GM19351 (cell line): ENCODE measurements around the gene PPM1H.
A peak's percentile ranks its signal among the peaks of the same experiment; 100 is the strongest.

ENCODE experiments used
- ATAC-seq: cut with Tn5 transposase; IDR thresholded peaks from one replicate; pipeline ENCODE4 v1.9.1; 2021; ENCODE audit warnings: mild to moderate bottlenecking, moderate library complexity; ENCODE audit not compliant: unreplicated experiment

The PPM1H gene

DNA sequence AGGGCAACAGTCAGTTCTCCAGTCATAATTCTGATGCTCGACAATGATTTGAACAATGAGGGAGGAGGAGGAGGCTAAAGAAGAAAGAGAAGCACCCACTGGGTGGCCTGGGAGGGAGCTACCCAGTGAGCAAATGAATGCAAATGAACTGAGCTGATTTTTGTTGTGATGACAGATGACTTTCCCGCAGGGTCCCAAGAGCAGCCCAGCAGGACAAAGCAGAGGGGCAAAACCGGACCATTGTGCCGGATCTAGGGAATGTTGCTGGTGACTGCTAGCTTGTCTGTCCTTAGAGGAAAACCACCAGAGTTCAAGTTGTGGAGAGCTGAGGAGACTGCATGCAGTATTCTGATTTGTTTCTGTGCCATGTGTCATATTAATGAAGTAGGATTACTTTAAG, 305.5 kb downstream of the PPM1H start:
- ATAC-seq, result no peak

DNA sequence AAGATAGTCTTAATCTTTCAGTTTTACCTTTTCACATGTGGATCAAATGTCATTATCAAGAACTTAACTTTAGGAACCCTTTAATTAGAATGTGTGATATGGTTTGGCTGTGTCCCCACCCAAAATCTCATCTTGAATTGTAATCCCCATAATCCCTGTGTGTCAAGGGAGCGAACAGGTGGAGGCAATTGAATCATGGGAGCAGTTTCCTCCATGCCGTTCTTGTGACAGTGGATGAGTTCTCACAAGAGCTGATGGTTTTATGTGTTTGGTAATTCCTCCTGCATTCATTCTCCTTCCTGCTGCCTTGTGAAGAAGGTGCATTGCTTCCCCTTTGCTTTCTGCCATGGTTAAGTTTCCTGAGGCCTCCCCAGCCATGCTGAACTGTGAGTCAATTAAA, 307.8 kb downstream of the PPM1H start:
- no peak for ATAC-seq

DNA sequence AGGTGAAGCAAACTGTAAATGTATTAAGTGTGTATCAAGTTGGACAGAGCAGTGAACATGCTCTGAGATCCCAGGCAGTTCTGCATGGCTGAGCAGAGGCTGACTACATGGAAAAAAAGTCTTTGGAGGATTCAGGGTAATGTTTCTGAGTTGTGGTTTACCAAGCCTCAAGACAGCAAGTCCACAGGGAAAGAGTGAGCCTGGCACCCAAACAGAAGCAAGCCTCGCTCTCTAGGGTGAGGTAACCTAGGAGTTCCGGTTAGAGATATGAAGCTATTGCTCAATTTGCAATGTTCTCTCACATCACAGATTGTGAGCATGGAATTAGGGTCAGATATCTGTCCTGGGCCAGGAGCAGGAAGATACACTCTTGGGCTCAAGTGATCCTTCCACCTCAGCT, 309.7 kb downstream of the PPM1H start:
- ATAC-seq, result no peak

DNA sequence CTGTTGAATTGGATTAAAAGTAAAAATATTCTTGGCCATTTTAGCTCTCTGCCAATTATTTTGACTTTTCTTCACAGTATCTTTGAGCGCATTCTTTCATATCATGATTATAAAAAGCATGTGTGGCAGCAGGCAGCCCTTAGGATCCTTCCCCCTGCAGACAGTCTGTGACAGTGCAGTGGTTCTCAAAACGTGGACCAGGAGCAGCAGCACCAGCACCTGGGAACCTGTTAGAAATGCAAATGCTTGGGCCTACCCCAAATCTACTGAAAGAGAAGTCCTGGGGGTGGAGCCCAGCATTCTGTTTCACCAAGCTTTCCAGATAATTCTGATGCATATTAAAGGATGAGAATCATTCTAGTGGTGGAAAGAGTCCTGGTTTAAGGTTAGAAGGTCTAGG, 312.8 kb downstream of the PPM1H start:
- no peak for ATAC-seq

DNA sequence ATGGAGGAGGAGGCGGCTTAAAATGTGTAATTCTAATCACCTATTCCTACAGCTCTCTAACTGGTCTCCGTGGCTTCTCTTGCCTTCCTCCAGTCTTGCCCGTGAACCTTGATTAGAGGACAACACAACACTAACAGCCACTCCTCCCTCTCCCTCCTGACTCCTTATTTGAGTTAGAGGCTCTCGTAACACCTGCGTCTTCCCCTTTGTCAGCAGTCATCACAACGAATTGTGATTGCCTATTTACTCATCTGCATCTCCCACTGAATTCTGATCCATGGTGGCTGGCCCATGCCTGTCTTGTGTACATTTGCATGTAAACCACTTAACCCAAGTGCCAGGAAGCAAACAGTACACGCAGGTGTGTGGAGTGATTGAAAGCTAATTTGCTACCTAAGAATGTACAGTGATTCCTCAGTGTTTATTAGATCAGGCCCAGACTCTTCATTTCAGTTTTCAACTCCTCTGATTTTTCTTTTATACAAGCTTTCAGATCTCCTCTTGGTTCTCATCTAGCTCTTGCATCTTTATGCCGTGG, 313.8 kb downstream of the PPM1H start:
- no peak for ATAC-seq

DNA sequence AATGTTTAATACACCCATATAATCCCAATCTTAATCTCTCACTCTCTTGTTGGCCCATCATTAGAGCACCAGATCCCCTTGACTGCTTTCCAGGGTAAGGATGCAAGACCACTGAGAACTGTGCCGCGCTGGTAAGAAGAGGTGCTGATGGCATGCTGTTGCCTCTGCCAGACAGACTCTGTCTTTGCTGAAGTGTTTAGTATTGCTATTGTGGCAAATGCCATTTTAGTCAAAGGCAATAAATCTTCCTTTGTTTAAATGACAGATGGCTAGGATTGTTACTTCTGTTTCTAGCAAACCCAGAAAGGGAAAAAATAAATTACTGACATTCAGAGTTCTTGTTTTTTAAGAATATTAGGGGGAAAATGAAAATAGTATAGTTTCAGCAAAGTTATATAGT, 316.0 kb downstream of the PPM1H start:
- no peak for ATAC-seq

DNA sequence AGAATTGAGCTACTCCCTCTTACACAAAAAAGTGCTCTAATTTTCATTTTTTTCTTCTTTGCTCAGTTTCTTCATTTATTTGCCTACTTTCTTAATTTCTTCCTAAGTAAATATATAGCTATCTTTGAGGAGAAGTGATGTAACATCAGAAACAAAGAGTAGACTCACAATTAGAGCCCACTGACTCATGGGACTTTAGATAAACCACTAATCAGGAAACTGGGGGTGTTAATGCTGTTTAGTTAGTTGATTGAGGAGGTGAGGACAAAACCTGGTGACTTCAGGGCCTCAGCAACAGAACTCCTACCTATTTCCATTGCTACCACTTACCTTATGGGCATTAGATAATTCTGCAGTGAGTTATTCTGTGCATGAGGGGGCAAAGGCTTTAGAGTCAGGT, 316.6 kb downstream of the PPM1H start:
- ATAC-seq, result no peak

DNA sequence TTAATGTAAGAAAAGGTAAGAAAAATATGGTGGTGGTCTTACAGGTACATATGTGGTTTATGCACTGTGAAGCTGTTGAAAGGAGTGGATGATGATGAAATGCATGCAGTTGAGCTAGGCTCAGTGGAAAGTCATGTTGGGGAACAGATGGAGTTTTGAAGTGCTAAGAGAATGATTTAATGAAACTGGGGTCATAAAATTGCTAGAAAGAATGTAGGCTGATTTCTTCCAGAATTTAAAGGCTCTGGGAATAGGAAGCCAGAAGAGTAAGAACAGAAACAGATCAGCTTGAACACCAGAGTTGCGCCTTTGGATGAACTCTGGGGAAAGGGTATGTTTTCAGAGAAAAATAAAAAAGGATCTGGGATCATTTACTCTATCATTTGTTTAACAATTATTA, 321.9 kb downstream of the PPM1H start:
- ATAC-seq, result no peak

DNA sequence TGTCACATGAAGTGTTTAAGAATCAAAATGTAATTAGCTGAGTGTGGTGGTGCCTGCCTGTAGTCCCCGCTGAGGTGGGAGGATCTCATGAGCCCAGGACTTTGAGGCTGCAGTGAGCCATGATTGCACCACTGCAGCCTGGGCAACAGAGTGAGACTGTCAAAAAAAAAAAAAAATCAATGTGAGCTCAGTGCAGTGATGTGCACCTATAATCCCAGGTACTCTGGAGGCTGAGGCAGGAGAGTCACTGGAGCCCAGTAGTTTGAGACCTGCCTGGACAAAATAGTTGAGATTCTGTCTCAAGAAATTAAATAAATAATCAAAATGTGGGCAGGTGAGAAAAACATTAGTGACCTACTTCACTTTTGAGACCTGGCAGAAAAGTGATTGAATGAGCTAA, 328.3 kb downstream of the PPM1H start:
- no peak for ATAC-seq

DNA sequence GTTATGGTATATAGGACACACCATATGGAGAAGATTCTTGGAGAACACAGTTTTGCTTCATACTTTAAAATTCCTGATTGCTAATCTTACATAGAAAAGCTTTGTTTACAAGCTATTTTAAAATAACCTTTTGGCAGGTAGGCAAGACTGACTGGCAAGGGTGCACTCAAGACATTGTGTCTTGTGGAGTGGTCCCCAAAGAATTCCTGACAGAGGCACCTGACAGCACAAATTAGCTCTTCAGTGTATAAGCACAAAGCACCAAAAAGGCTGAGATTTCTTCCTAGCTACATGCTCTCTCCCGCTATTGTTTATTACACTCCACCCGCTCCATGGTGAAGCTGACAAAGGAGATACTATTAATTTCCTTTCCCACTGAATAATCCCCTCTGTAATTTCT, 329.0 kb downstream of the PPM1H start:
- ATAC-seq, result no peak

DNA sequence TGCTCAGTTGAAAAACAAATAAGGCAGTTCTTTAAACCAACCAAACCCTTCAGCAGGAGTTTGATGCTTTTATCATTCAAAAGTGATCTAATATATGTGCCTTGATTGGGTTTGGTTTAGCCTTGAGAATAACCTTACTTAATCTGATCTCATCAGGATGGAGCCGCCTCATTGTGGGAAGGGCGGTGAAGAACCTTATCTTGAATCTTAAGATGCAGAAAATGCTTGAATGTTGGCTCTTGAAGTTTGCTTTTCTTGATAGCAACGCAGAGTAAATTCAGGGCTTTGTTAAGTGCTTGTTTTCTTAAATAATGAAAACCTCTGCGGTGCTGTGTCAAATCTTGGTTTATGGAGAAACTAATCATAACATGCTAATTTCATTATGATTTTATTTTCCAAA, 330.1 kb downstream of the PPM1H start:
- ATAC-seq, result no peak

DNA sequence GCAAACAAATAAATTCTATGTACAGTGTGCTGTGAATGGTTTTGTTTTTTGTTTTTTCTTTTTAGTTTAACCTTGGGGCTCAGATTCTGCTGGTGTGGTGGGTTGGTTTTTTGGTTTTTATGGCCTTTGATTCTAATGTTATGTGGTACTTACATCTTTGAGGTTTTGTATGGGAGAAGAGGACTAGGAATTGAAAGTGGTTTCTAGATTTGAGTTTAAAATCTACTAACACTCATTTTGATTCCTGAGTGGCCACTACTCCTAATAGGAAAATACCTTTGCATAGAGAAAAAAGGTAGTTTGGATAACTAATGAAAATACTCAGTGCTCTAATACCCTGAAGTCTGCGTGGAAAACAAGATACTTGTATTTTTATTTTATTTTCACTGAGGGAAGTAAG, 330.6 kb downstream of the PPM1H start:
- ATAC-seq, result no peak

DNA sequence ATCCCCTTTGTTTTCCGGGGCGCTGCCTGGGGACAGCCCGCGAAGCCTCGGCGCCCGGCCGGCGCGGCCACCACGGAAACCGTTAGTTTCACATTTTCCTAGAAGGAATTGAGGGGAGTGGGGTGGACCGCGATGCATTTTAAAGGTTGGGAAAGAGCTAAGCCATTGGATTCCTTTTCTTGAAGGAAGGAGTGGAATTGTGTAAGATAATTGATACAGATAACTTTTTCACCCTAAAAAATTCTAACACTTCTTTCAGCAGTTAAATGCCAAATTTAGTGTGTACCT, 331.2 kb downstream of the PPM1H start:
- ATAC-seq, result no peak

DNA sequence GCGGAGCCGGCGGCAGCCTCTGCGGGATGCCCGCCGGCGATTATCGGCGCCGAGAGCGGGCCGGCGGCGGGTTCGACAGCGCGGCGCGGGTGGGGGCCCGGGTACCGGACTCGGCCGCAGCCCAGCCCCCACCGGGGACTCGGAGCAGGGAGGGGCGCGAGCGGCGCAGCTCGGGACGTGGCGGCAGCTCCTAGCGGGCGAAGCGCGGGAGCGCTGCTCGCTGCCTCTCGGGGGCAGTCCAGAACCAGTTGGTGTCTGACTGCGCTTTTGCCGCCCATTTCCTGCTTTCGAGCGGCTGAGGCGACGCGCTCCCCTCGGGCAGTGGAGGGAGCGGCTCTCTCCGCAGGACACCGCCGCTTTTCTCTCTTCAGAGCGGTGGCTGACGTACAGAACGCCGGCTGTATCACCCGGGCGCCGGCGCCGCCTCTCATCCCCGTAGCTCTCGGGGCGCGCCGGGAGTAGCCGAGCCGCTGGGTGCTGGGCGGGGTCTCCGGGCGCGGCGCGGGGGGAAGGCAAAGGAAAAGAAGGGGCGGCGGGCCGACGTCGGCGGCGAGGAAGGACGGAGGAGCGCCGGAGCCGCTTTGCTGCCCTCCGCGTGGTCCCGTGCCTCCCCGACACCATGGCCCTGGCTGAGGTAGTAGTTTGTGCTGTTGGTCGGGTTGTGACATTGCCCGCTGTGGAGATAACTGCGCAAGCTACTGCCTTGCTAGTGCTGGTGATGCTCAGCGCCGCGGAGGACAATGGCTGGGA, 331.7 kb downstream of the PPM1H start:
- ATAC-seq, result peak; percentile 60

DNA sequence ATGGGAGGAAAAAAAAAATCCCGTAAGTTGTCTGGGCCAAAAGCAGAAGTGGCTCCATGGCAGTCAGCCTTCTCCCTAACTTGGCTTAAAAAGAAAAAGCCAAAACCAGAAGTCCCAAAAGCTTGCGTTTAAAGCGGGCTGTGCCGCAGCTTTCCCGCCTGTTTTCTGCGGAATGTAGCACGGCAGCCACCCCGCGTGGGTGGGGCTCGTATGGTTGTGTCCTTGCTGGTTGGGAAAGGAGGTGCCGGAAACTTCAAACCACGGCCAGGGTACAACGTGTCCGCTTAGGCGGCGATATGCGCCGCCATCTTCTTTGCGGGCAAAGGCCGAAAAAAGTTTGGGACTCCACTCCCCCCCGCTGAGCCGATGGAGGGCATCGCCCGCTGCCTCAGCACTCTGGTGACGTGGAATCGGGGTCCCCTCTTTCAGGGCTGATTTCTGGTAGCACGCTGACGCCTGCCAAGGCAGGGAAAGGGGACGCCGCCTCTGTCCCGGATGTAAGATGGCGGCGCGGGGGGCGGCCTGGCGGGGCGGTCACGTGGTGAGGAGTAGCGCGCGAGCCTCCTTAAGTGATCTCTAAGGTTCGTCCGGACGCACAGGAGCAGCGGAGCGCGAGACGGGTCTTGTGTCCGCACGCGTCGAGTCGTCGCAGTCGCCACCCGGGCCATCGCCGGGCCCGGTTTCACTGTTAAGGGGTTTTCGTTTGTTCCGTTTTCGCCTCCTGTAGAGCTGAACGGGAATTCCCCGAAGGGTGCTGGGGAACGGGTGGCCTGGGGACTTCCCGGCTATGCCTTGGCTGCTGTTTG, 332.5 kb downstream of the PPM1H start:
- ATAC-seq, result peak; percentile 63

DNA sequence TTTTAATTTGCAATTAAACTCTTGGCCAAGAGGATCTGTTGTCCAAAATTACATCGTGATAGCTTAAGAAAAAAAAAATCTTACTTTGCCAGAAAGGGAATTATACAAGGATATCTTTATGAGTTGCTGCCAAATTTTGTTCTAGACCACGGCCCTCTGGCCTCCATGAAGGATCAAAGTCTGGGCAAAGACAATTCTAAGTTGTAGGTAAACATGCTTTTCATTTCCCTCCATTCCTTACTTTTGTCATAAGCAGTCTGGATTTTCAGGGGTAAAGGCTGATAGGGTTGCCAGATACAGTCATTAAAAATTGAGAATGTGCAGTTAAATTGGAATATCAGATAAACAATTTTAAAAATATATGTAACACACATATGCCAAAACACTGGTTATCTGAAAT, 333.2 kb downstream of the PPM1H start:
- ATAC-seq, result no peak

DNA sequence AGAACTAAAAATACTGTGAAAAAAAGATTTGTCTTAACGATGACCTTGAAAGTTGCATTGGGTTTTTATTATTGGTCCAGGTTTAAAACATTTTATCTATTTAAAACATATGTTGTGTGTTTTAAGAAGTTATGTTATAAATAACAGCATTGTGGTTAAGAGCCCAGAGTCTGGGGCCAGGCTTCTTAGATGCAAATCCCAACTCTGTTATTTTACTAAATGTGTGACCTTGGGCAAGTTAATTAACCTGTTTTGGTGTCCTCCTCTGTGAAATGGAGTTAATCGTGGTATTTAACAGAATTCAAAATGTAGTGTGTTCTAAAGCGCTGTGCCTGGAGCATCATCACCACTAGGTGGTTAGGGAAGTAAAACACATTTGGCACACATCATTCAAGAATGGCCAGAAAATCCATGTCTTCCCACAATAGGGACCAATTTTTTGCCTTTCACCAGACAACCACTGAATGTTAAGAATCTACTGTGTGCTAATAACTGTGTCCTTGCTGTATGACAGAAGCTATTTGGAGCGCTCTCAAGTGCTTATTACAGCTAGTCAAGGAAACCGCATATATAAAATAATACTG, 335.0 kb downstream of the PPM1H start:
- no peak for ATAC-seq

DNA sequence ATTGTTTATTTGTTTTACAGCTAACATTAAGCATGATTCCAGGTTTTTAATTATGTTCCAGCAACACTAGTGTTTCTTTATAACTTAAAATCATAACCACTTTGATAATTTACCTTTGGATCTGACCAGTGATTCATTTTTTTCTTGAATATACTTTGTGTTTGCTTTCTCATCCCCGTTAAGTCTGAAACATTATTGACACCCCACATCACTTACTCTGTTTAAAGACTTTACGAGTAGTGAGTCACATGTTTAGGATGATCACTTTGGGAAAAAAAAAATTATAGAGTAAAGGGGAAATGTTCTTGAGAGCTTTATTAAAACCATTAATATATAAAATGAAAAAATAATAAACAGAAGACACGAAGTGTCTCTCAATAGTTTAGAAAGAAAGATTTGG, 336.1 kb downstream of the PPM1H start:
- no peak for ATAC-seq

DNA sequence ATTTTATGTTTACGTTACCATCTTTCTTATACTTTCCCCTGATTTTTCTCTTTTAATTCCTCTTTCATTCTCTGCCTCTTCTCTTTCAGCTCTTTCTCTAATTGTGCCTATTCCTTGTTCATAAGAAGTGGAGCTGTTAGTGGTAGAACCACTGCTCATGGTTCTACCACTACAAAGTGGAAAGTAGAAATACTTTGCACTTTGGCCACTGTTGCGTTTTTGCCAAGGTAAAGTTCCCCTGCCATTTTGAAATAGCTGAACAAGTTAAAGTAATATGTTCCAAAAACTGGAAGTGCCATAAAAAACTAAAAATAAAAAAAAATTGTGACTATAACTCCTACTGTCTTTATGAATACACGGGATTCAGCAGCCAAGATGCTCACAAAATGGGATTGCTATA, 337.7 kb downstream of the PPM1H start:
- no peak for ATAC-seq
